Stimulated activated CD4-positive, alpha-beta T cell treated with anti-CD3 and anti-CD28 coated beads, Interleukin-4, amount 100 ng/mL, for 1 hour (primary cell): Measurements from ENCODE around the gene WIPF2.

ENCODE experiments used
- DNase-seq: peaks from one replicate; pipeline ENCODE4 v3.0.0-alpha.2; 2020

WIPF2 gene

GRCh38 chr17:40218740-40219593, at the start of gene WIPF2:
WIPF2 (plus strand) TSS chr17:40219304; CDS start chr17:40256460, 37,156 bp downstream.
- peak; percentile 96 for DNase-seq

DNA sequence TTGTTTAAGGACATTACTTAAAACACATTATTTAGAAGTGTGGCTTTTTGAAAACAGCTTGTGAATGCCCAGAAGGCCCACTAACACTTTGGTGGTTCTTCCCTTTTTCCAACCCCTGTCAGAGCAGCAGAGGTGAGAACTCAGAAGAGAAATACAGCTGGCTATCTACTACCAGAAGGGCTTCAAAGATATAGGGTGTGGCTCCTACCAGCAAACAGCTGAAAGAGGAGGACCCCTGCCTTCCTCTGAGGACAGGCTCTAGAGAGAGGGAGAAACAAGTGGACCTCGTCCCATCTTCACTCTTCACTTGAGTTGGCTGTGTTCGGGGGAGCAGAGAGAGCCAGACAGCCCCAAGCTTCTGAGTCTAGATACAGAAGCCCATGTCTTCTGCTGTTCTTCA, 48.8 kb upstream of the WIPF2 start:
- no peak for DNase-seq

DNA sequence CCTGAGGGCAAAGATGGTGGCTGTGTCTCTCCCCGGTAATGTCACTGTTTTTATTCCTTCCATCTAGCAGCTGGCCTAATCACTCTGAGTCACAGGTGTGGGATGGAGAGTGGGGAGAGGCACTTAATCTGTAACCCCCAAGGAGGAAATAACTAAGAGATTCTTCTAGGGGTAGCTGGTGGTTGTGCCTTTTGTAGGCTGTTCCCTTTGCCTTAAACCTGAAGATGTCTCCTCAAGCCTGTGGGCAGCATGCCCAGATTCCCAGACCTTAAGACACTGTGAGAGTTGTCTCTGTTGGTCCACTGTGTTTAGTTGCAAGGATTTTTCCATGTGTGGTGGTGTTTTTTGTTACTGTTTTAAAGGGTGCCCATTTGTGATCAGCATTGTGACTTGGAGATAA, 47.4 kb upstream of the WIPF2 start:
- DNase-seq = no peak

GRCh38 chr17:40173091-40173777, 45.9 kb upstream of the WIPF2 start:
- DNase-seq = no peak

GRCh38 chr17:40173778-40174135, 45.3 kb upstream of the WIPF2 start:
- DNase-seq = no peak

DNA sequence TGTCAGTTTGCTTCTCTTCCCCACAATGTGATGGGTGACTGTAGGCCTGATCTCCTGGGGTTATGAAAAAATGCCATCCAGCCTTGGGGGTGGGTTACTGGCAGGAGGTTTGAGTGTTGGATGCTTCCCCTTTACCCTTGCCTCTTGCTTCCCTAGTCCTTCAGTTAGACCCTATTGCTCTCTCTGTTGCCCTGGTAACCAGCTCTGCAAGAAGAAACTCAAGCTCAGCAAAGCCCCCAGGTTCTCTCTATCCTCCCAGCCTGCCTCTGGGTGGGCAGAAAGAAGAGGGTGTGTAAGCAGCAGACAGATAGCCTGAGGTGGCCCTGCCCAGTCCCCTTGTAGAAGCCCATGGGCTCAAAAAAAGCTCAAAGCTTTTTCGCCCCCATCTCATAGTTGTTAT, 44.6 kb upstream of the WIPF2 start:
- no peak for DNase-seq

- no peak for DNase-seq
These were observed 43.0 kb upstream of the WIPF2 start for GRCh38 chr17:40175928-40176753.

GRCh38 chr17:40176754-40177110, 42.4 kb upstream of the WIPF2 start:
- peak; percentile 9 for DNase-seq

DNA sequence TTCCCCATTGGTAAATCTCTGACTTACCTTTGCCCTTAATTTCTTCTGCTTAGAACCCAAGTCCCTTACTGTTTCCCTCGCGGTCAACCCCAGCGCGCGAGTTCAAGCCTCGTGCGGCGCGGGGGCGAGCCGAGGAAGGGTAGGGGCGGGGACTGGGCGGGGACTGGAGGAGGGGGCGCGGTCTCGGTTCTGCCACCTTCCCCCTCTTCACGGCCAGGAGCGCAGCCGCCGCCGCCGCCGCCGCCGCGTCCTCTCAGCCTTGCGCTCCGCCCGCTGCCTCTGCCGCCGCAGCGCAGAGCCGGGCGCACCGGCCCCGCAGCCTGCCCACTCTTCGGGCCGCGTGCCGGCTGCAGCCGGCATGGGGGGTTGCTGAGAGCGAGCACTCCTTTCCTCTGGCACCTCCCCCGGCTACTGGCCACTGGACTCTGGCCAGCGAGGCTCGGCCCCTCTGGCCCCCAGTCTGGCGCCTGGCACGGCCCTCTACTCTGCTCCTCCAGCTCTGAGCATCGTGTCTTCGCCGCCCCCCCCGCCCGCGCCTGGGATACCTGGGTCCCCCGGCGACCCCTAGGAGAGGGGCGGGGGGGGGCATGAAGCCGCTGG, 41.7 kb upstream of the WIPF2 start, which contains the start of gene RAPGEFL1:
Gene RAPGEFL1 (plus strand): TSS at position 196 of the 600 bp plus-strand sequence. CDS start 392 bp downstream, at position 588.
- peak; percentile 90 for DNase-seq

- DNase-seq = no peak
These were observed 41.0 kb upstream of the WIPF2 start for GRCh38 chr17:40178021-40178601.

DNA sequence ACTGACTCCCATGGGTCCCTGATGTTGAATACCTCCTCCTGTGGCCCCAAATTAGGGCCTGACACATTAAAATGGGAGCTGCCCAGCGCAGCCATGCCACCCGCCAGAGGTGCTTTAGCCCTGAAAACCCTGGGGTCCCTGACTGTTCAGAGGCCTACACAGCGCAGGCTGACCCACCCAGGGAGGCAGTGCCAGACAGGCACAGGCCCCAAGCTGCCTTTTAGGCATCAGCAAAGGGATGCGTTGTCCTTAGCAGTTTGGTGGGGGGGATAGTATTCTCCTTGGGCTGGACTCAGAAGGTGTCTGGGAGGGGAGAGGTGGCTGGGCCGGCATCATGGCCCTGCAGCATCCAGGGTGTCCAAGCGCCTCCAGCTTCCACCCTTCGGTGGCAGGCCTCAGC, 40.4 kb upstream of the WIPF2 start:
- no peak for DNase-seq

DNA sequence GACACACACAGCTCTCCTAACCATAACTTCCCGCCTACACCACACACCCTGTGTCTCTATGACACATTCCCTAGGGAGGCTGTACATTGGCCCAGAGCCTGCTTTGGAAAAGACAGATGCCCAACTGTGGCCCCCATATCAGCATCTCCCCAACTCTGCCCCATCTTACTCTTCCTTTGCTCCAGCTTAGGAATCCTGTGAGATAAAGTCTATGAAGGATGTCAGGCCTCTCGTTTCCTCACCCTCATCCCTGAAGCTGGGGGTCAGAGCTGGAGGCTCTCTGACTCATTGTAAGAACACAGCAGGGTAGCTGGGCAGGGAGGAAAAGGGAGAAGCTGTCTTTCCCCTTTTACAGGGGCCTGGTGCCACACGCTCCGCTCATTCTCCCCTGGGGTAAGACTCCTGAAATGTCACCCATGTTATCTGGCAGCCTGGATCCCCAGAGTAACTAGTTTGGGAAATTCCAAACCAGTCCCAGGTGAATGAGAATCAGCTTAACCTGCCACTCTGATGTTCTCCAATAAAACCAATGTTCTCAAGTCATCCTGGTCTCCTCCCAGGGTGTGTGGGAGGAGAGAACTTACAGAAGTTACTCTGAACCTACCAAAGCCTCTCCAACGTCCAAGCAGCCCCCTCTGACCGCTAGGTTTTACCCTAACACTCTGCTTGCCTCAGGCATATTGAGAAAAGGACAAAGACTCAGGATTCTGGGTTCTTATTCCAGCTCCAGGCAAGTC, 39.0 kb upstream of the WIPF2 start:
- no peak for DNase-seq

- no peak for DNase-seq
These were observed 38.4 kb upstream of the WIPF2 start for GRCh38 chr17:40180694-40181093.

DNA sequence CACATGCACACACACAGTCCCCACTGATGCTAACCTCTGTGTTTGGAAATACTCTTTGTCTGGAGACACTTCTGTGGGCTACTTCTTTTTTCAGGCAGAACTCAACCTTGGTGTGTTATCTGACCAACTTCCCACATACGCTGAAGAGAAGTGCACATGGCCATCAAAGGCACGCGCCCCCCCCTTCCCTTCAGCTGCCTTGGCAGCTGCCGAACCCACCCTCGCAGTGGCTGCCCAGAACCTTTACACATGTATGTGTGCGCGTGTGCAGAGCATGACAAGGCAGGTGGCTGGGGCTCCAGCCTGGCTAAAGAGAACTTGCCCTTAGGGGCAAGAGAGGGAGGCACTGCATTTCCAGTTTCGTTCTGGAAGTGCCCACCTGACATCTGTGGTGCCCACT, 37.9 kb upstream of the WIPF2 start:
- no peak for DNase-seq

GRCh38 chr17:40182606-40183005, 36.5 kb upstream of the WIPF2 start:
- no peak for DNase-seq

DNA sequence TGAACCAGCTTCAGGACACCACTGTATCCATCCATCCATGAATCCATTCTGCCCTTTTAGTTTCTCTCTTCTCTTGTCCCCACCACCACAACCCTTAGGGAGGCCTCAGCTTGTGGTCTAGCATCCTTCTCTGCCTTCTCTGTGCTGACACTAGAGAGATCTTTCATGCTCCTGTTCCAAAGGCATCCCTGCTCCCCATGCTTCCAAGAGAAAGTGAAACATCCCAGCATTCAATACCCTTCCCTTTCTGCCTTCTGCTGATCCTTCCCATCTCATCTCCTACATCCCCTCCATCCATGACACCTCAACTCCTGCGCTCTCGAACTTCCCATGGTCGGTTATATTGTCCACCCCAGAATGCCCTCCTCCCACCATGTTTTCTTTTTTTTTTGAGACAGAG, 31.9 kb upstream of the WIPF2 start:
- DNase-seq = no peak

GRCh38 chr17:40188694-40189093, 30.4 kb upstream of the WIPF2 start:
- DNase-seq = no peak

DNA sequence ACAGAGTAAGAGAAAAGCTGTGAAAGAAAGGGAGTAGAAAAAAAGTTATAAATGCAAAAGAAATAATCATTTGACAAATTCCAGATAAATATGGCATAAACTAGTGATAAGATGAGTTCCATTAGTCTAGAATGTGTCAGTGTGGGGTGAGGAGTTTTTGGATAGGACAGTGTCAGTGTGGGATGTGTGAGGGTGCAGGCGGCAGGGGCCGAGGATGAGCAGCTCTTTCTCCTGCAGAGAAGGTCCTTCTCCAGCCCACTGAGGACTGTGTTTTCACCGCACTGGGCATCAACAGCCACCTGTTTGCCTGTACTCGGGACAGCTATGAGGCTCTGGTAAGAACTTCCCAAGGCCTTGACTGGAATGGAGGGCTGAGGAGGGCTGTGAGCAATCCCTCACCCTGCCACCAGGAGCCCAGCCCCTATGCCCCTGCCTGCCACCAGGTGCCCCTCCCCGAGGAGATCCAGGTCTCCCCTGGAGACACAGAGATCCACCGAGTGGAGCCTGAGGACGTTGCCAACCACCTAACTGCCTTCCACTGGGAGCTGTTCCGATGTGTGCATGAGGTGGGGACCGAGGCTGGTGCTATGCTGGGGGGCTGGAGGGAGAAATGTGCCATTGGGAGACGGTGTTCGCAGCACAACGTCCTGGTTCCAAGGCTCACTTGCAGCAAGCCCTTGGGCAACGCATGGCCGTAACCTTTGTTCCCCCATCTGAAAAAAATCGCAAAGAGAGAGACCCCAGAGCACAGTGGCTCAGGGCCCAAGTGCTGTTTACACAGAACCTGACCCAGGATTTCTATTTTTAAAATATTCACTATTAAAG, 28.7 kb upstream of the WIPF2 start:
- peak; percentile 31 for DNase-seq

GRCh38 chr17:40191237-40192208, 27.6 kb upstream of the WIPF2 start:
- peak; percentile 63 for DNase-seq

DNA sequence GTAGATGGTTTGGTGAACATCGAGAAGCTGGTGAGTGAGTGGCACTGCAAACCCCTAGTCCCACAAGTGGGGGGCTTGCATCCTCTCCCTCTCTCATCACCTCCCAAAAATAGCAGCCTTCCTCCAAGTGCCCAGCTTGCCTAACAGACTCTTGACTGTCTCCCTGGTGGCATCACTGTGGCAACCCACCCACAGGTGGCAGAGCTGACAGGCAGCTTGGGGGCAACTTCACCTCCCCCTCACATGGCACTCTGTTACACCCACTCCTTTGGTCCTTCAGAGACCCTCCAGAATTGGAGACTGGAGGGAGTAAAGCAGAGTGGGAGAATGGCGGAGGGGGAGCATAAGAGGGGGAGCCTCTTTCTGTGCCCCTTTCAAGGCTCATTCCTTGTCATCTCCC, 26.1 kb upstream of the WIPF2 start:
- no peak for DNase-seq
